HG03457 (cell line): ENCODE data around the gene SOCS3.
"Not testable (repeated sequence)": the region's sequence is repeated elsewhere in the genome, so short reads cannot be mapped to it uniquely, and the experiment has no call there.

Experiments used
- ATAC-seq: cut with Tn5 transposase; IDR thresholded peaks from one replicate; pipeline ENCODE4 v1.9.1; 2021; ENCODE audit warnings: moderate number of reproducible peaks; ENCODE audit not compliant: unreplicated experiment

The SOCS3 gene

DNA sequence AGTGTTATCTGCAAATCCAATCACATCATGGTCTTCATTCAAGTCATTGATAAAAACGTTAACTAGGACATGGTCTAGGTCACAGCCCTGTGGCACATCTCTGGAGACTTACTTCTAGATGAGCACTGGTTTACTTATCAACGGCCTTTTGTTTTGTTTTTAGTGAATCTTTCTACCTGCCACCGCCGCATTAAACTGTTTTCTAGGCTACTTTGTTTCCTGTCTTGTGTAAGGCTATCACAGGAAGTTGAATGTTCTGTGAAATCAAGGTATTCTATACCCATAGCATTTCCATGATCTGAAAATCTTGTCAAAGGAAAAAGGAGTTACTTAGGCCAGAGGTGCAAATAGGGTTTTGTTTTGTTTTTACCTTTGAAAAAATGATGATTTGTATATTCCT is 26.9 kb downstream of the SOCS3 start:
- no peak for ATAC-seq

DNA sequence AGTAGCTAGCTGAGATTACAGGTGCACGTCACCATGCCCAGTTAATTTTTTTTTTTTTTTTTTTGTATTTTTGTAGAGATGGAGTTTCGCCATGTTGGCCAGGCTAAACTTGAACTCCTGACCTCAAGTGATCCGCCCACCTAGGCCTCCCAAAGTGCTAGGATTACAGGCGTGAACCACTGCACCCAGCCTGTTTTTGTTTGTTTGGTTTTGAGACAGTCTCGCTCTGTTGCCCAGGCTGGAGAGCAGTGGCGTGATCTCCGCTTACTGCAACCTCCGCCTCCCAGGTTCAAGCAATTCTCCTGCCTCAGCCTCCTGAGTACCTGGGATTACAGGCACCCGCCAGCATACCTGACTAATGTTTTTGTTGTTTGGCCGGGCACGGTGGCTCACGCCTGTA is 28.5 kb downstream of the SOCS3 start:
- ATAC-seq, result not testable (repeated sequence)

DNA sequence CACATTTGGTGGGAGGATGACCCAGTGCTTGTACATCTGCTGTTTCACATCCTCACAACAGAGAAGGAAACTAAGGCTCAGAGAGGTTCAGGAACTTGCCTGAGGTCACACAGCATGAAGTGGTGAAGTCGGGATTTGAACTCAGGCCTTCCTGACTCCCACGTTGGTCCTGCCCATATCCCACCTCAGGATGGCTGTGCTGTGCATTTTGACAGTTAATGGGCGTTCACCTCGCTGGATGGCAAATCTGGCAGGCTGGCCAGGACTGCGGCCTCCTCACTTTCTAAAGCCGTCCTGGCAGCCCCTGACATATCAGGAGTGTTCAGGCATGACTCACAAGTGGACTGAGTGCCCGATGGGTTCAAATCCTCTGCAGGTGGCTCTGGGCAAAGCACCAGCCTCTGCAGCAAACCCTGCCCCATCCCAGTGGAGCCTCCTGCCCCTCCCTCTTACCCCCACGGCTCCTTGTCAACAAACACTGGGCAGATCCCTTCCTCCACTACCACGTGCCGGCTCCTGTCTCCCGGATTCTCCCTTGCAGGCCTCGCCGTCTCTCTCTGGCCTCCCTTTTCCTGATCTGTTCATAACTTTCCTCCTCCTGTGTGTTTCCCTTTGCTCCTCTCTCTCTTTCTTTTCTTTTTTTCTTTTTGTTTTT is 29.2 kb downstream of the SOCS3 start:
- no peak for ATAC-seq

DNA sequence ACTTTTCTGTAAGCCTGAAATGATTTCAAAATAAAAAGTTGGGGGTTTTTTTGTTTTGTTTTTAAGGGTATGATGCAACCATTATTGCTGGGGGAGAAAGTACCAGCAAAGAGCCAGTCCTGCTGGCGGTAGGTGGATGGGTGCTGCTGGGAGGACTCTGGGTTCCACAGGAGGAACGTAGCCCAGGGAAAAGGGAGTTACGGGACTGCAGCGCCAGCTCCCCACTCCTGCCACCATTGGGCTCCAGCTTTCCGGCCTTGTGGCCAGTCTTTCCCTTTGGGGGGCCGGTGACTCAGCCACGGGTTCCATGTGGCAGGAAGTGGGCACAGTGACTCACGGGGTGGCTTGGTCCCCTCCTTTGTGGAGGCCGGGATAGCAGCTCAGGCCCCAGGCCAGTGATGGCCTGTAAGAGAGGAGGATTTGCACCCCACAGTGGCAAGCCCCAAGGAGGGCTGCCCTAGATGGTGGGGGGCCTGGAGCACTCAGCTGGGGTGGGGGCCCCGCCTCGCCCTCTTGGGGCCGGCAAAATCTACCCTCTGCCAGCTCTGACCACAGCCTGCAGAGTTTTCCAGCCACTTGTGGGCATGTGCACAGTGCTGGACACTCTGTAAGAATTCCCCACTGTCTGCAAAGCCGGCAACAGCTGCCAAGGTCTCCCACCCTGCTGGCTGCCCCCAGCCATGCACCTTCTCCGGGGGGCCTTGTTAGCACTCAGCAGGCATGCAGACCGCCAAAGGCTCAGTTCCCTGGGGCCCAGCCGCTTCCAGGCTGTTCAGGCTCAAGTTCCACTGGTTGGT is 30.4 kb downstream of the SOCS3 start:
- ATAC-seq, result no peak

DNA sequence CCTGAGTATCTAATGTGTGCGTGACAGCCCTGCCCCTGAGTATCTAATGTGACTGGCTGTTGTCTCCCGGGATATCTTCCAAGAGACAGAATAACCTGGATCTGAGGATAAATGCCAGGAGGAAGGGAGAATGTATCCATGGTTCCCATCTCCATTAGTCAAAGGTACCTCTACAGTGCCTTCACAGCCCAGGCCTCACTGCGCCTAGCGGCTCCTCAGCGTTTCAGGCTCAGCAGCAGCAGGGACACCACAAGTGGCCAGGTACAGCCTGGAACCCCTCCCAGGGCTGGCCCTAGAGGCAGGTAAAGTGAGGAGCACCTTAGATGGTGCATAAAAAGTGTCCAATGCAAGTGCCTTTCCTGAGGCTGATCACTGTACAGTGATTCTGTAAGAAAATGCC is 32.0 kb downstream of the SOCS3 start:
- ATAC-seq, result no peak

DNA sequence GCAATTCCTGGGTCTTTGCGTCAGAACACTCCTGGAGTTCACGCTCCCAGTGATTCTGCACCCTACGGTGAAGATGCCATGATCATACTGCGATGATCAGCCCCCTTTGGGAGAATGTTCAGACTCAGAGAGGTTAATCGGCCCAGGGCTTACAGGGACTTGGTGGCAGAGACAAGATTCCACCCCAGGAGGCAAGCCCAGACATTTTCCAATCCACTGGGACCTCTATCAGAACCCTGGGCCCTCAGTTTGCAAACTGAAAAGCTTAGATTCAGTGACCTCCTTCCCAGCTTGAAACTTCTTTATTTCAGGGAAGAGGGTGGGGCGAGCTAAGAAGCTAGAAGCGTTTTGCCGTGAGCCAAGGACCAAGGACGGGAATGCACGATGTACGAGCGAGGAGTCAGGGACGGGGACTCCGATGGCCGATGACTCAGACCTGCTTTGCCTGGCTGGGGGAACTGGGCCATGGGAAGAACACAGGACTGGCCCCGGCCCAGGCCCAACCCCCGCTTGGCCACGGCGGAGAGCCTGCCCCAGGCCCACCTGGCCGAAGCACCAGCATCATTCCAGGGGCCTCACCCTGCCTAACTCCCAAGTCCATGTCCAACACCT is 34.7 kb downstream of the SOCS3 start:
- ATAC-seq, result no peak

DNA sequence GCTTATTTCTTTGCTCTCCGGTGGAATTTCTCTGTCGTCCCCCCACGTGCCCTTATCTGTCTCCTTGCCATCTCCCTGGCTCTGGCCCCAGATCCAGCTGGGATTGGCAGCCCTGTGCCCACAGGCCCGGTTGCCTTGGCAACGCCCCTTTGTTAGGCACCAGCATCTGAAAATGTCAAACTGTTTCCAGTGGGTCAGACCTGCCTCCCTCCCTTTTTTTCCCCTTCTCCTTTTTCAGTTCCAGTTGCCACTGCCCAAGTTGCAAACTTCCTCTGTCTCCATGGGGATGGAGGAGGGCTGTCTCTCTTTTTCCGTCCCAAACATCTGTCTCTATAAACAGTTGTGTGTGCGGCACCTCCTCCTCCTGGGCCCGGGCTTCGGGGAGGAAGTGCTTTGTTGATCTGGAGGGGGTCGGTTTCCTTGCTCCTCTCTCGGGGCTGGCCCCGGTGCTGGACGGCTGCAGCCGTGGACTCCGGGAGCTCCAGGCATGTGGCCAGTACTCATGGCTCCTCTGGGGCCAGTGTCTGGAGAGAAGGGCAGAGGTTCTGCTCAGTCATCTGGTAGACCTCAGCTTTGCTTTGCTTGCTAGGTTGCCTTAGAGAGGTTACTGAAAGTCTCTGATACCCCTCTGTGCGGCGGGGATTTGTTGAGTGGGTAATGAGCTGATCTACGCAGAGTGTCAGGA is 35.3 kb downstream of the SOCS3 start:
- ATAC-seq, result no peak

DNA sequence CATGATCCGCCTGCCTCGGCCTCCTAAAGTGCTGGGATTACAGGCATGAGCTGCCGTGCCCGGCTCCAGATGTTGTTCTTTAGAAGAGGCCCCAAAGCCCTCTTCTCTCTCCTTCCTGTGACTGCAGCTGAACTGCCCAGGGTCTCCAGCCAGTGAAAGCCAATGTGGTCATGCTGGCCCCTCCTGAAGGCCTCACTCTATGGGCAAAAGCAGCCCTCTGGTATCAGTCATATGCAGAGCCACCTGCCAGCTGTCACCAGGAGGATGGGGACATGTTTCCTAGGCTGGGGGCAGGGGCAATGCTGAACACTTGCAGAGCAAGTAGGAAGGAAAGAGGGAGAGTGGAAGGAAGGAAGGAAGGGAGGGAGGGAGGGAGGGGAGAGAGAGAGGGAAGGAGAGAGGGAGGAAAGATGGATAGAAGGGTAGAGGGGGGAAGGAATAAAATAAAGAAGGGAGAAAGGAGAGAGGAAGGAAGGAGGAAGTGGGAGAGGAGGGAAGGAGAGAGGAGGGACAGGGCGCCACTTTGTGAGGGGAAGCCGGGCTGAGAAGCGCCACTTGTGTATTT is 36.0 kb downstream of the SOCS3 start:
- no peak for ATAC-seq

DNA sequence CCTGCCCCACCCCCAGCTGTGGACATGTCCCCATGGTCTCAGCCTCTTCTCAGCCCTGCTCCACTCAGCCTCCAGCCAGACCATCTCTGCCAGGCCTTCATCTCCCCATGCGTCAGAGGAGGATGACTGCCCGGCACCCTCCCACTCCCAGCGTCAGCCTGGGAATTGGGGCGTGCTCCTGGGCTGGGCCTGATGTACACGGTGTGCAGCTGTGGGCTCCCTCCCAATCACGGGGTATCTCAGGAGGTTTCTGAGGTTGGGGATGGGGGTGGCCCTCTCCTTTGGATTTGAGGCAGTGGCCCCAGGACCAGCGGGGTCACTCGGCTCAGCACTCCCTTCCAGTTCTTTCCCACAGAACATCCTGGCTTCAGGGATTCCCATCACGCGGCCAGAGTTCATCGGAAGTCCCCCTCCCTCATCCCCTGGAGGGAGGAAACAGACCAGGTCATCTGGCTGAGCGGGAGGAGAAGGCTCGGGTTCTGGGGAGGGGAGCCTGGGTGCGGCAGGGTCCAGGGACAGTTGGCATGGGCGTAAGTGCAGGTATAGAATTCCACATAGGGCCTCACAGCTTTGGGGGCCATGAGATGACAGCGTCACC is 36.9 kb downstream of the SOCS3 start:
- no peak for ATAC-seq

DNA sequence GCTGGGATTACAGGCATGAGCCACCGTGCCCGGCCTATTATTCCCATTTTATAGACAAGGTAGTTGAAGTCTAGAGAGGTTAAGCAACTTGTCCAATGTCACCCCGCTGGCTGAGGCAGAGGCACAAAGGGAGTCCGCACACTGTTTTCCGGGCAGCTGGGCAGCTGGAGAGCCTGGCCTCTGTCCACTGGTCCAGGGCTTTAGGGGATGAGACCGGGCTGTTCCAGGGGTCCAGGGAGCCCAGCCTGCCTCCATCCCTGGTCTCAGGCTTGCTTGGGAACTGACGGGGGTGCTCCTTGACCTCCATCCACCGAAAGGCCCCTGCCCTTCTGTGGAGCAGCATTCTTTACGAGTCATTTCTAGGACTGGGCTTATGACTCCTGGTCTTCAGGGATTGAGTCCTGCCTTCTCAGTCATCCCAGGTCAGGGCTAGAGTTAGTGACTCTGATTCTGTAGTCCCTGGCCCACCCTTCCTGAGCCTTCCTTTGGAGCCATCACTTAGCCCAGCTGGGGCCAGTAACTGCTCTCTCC is 37.5 kb downstream of the SOCS3 start:
- ATAC-seq, result no peak

DNA sequence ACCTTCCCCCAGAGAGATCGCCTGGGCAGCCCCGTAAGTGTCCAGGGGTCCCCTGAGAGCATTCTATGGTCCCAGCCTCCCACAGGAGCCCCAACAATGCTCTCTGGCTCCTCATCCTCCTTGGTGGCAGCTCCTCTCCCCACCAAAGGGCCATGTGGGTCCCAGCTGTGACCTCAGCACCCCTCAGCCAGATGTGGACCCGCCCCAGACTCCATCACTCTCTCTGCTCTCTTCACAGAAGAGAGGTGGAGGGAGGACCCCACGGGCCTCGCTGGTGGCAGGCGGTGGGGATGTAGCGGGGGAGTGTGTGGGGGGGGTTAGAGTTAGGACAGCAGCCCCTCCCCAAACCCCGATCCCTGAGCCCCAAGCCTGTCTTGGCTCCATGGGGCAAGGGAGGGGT is 41.0 kb downstream of the SOCS3 start:
- ATAC-seq, result no peak

DNA sequence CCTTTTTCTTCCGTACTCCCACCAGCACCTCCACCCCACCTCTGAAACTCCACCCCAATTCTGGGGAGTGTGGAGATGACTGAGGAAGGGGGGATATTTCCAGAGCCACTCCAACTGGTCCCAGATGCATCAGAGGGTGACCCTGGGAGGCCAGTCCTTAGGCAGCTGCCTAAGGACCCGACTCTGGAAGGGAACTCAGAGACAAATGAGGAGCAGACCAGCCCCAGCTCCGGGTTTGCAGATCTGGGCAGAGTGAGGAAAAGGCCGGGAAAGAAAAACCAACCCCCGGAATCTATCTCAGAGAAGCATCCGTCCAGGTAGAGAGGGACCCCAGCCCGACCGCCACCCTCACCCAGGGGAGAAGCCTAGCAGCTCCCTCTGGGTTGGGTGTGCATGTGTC is 41.5 kb downstream of the SOCS3 start:
- ATAC-seq, result no peak

DNA sequence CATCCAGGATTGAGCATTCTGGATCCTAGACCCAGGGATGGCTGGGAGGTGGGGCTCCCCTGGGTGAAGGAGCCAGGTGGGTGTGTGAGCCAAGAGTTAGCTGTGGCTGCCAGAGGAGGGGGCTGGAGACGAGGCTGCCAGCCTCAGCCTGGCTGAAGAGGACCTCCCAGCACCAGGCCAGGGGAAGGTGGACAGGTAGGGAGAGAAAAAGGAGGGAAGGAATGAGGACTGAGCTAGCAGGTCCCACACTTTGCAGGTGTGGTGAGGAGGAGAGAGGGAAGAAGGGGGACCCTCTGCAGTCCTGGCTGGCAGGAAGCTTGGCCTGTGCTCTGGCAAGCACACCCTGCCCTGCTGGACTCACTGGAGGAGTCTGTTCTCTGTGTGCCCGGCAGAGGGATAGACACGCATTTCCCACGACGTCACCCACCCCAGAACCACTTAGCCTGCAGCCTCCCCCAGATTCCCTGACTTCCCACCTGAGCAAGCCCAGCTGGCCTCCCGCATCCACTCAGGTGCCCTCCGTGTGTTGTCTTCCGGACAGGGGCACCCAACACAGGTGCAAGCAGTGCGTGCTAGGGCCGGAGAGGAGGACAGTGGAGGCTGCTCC is 42.0 kb downstream of the SOCS3 start:
- ATAC-seq, result no peak

DNA sequence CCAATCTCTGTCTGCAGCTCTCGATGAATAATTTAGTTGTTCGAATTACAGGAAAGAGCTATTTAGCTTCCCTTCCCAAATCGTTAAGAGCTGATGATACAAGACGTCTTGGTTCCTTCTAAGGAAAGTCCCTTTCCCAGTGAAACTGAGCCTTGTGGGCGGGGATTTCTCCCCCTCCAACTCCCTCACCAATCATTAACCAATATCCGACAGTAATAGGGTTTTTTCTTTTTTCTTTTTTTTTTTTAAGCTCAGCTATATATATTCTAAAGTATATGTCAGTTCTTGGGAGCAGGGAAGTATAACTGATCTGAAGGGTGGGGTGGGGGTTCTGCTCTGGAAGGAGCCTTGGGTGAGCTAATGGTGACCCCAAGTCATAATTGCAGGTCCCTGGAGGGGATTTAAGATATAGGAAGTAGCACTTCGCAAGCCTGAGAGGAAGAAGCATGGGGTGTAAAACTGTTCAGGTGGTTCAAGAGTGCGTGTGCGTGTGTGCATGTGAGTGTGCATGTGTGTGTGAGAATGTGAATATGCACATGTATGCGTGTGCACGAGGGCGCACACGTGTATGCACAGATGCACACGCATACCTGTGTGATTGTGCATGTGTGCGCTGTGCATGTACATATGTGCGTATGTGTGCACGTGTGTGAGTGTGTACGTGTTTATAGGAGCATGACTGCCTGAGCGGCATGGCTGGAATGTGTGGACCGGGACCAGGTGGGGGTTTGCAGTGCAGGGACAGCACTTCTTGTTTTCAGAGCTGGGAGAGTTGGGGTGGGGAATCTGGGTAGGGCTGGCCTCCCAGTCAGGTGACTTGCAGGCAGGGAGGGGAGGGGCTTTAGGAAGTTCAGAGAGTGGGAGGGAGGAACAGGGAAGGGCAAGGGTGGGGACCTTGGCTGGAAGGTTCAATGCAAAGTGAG is 42.7 kb downstream of the SOCS3 start:
- ATAC-seq, result no peak

DNA sequence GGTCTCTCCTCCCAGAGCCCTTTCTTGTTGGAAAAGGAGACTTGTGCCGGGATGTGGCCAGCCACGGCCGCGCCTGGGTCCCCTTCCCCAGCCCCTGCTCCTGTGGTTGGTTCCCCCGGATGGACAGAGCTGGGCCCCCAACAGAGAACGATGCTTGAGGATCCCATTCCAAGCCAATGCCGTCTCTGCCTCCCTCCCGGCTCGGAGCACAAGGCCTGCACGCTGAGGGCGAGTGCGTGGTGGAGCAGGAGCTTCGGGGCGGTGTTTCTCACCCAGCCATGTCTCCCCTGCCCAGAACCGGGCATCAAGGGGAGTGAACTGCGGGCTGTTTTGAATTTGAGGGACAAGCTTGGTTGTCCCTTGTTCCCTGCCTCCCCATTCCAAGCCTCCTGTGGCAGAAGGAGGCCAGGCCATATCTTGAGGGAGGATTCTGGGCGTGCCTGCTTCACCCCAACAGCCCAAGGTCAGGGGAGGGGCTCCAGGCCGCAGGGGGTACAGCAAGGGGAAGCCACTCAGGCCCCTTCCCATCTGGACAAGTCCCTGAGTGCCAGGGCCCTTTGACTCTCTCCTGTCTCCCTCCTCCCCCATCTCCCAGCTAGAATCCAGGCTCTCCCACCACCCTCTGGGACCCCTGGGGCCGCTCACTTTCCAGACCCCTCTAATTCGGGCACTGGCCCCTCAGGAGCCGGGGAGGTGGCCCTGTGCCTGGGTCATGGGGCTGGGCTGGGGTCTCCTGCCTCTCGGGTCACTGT is 43.6 kb downstream of the SOCS3 start:
- no peak for ATAC-seq

DNA sequence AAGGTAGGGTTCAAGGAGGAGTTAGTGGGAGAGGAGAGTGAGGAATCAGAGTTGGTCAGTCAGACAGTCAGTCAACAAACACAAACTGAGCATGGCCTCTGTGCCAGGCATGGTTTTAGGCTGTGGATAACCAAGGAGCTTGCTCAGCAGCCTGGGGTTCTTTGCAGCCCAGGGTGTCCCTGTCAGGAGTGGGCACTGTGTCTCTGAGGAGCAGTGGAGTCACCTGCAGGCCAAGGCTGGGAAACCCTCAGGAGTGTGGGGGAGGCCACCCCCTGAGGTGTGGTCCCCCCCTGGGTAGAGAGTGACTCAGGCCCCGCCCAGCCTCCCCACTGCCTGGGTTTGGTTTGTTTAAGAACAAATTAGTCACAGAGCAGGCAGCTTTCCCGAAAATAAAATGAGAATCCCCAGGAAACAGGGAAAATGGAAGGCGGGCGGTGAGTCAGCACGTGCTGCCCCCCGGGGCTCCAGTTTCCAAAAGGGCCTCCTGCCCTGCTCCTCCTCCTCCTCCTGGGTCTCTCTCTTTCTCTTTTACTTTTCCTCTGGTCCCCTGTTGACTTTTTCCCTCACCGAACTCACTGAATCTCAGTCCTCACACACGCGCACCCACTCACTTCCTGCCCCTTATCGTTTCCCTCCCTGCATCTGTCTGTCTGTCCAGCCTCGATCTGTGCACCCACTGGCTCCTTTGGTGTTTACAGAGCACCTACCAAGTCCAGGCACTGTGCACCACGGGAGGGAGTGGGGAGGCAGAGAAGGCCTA is 44.3 kb downstream of the SOCS3 start:
- ATAC-seq, result no peak

DNA sequence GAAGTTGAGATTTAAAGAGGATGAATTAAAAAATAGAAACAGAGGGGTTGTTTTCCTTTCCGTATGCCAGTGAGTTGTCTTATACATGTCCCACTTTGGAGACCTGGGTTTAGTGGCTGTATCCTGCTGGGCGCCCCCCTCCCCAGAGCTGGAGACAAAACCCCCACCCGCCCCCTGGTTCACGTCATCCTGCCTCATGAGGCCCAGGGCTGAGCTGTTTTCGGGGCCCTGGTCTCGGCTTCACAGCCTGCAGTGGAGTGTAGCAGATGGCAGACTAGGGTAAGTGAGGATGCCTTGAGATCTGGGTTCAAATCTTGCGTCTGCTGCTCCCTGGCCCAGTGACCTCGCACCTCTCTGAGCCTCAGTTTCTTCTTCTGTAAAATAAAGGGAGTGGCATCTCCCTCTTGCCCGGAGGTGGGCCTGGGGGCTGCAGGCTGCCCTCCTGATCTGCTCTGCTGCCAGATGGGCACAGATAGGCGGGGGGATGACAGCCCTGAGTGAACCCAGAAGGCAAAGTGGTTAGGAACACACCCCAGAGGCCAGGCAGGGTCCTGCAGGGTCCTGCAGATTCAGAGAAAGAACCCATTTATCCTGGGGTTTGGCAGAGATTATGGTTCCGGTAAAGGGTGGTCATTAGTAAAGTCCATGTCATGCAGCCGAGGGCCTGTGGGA is 45.1 kb downstream of the SOCS3 start:
- ATAC-seq, result no peak
